HS-27A (cell line): Measurements from ENCODE around the gene MYB.
"Not testable (repeated sequence)": the region's sequence is repeated elsewhere in the genome, so short reads cannot be mapped to it uniquely, and the experiment has no call there.

Source experiments
- DNase-seq: peaks from one replicate; pipeline ENCODE4 v3.0.0-alpha.2; 2012; ENCODE audit warnings: low read depth, missing footprints

Gene MYB

DNA sequence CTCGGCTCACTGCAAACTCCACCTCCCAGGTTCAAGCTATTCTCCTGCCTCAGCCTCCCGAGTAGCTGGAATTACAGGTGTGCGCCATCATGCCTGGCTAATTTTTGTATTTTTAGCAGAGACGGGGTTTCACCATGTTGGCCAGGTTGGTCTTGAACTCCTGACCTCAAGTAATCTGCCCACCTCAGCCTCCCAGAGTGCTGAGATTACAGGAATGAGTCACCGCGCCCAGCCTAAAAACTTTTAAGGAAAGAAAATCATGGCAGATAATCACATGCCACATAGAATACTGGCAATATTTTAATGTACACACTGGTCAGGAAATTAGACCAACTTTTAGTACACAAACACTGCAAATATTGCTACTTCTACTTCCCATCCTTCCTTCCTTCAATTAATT, 16.7 kb upstream of the MYB start:
- DNase-seq: not testable (repeated sequence)

DNA sequence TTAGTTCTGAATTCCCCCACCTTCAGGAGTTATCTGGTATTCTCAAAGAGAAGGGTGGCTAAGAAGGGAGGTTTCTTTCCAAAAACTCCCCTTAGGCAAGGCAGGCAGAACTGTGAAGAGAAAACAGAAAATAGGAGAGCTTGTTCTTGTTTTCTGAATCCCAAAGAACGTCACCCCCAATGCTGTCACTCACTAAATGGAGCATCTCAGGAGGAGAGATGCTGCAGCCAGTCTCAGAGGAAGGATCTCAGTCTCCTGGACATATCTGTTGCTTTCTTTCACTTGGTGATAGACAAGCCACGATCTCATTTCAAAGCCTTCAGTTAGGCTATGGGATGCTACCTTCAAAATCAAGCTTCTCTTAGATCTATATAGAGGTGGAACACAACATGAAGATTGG, 16.1 kb upstream of the MYB start:
- DNase-seq: no peak

- DNase-seq: no peak
These were observed 14.6 kb upstream of the MYB start for GRCh38 chr6:135166515-135166914.

DNA sequence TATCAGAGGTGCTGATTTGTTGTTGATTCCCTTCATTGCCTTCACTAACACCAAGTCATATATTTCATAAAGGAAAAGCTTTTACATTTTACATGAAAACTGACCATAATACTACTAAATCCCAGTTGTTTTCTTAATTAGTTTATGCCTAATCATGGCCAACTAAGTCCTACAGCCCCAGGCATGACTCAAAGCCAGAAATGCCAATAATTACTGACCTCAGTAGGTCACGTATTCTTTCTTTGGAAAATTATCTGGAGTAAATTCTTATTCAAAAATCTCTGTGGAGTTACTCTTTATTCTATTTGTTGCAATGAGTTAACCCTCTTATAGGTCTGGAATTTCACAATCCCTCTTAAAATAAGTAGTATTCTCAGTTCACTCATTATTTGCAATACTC, 13.5 kb upstream of the MYB start:
- no peak for DNase-seq

DNA sequence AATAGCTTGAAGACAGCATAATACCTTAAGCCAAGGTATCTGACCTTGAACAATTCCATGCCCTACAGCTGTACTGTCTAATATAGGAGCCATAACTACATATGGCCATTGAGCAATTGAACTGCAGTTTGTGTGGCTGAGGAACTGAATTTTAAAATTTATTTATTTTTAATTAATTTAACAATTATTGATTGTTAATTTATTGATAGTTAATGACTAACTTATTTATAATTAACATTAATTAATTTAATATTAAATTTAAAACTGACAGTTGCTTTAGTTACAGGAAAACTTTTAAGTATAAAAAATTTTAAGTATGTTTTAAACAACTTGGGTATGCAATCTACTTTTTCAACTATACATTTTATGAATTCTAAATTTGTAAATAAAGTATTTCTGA, 12.3 kb upstream of the MYB start:
- no peak for DNase-seq

DNA sequence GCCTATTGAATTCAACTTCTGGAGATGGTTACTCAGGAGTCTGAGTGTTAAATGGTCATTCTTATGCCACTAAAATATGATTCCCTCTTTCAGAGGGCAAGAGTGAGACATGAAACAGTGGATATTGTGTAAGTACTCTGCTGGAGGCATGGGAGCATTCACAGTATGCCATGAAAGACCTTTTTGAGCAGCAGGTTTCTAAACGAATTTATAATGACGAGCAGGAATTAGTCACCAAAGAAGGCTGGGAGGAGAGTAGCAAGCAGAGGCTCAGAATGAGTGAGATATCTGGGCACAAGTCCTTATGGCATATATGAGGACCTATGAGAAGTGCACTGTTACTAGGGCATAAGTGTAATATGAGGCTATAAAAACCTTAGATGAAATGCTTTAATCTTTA, 10.9 kb upstream of the MYB start:
- no peak for DNase-seq

GRCh38 chr6:135170849-135171248, 10.3 kb upstream of the MYB start:
- no peak for DNase-seq

- DNase-seq: no peak
These were observed 7.7 kb upstream of the MYB start for GRCh38 chr6:135173242-135173988.

DNA sequence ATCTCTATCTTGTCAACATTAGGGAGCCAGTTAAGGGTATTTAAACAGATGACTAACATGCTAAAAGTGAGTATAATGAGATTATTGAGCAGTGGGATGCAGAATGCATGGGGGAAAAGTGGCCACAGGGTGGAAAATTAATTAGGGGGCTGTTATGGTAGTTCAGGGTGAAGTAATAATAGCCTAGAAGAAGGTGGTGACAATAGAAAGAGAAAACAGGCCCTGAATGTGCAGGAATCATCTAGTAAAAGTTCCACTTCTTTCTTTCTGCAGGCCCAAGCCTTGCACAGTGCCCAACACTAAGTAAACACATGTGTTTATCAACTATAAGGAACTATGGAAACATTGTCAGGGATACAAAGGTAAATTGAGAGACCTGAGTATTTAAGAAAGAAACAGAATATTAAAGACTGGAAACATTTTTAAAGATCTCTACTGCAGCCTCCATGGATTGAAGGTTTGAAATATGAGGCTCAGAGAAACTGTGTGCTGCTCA, 7.1 kb upstream of the MYB start:
- no peak for DNase-seq

- DNase-seq: no peak
These were observed 5.0 kb upstream of the MYB start for GRCh38 chr6:135176058-135176457.

- no peak for DNase-seq
These were observed 4.6 kb upstream of the MYB start for GRCh38 chr6:135176464-135176863.

DNA sequence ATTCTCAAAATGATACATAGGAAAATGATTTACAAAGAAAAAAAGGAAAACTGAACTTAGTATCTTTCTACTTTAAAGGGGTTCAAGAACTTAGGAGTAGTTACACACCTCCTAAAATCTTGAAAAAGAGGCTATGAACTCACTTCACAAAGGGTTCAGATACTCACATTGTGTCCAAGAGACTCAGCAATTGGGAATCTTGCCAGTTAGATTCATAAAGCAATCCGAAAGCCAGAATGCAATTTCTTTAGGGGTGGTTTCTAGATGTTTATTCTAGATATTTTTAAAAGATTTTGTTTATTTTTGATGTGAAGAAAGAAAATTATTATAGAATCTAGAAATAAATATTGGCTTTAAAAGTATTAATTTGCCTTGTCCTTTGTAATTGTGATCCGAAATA, 1.7 kb upstream of the MYB start:
- no peak for DNase-seq

GRCh38 chr6:135179920-135180541, 1.1 kb upstream of the MYB start:
- no peak for DNase-seq

- DNase-seq: no peak
These were observed 394 bp downstream of the MYB start for GRCh38 chr6:135181333-135182070.

DNA sequence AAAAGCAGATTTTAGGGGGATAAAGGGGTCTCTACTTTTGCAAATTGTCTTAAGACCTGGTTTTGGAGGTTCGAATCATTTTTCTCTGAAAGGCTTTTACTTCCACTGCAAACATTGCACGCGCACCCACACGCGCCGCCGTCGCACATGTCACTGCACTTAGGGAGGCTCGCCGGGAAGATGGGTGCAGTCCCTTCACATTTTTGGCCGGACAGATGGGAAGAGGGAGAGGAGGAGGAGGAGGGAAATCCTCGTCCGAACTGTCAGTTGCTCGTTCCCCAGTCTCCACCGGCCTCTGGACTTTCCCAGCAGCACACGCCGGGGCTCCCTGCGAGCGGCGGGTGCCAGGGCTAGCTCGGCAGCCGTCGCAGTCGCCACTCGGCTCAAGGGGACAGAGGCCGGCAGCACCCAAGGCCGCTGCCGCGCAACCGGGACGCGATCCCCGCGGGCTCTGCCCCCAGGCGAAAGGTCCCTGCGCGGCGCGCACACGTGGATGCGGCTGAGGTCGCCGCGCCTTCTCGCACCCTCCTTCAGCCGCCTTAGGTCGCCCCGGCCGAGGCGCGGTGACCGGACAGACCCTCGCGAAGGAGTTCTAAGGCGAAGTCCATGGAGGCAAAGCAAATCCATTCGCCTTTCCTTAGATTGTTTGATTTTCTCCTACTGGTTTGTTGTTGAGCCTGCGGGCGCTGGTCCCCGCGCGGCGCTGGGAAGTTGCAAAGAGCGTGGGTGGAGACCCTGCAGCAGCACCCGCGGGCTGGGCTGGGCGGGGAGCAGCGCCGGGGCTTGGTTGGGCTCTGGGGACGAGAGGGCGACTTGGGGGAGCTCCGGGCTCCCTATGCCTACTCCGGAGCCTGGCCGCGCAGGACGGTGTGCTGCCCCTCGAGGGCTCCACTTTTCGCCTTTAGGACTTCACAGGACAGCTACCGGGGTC, 1.2 kb downstream of the MYB start:
- no peak for DNase-seq

- no peak for DNase-seq
These were observed 2.0 kb downstream of the MYB start for GRCh38 chr6:135183002-135183531.

DNA sequence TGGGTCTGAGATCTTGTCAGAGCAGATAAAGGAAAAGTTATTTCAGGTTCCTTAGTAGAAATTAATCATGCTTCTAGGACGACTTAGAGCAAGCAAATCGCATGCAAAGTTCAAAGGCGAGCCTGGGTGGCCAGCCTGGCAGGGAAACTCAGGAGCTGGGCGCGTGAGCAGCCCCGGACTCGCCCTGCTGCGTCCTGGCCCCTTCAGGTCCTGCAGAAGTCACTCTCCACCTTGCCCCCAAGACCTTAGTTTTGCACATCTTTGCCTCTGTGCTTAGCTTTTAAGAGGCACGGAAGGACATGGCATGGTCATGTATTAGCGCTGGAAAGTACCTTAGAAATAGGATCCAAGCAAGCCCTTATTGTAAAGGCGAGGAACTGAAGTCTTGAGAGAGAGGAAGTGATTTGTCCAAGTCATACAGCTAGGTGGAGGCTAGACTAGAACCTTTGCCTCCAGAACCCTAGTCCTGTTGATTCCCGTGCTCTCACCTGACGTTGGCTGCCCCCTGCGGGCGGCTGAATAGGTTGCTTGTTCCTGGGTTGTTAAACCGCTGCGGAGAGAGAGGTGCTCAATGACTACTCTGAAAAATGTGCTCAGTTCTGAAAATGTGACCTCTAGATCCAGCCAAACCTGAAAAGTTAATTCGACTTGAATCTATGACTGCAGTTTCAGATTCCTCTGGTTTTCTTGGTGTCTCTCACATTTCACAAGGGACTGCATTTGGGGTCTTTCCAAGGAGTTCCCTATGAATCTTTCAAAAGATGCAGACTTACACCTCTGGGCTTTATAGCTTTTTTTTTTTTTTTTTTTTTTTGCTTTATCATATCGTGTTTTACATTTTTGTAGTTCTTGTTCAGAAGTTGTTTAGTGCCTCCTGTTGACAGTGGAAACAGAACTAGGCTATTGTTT, 2.7 kb downstream of the MYB start:
- DNase-seq: no peak

GRCh38 chr6:135185483-135185882, 4.4 kb downstream of the MYB start:
- no peak for DNase-seq

DNA sequence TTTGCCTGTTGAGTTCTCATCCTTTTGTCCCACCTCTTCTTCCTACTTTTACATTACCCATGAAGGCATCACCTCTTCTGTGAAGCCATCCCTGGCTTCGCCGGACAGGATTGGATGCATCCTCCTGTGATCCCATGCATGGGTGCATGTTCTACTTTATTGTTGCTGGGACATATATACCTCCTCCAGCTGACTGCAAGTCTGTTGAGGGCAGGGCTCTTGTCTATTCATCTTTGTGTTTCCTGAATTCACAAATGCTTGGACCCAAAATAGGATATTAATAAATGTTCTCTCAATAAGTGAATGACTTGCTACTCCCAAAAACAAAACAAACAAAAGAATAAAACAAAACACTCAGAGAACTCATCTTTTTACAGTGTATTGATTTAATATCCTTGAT, 5.1 kb downstream of the MYB start:
- DNase-seq: no peak

- DNase-seq: no peak
These were observed 6.3 kb downstream of the MYB start for GRCh38 chr6:135187372-135187771.

DNA sequence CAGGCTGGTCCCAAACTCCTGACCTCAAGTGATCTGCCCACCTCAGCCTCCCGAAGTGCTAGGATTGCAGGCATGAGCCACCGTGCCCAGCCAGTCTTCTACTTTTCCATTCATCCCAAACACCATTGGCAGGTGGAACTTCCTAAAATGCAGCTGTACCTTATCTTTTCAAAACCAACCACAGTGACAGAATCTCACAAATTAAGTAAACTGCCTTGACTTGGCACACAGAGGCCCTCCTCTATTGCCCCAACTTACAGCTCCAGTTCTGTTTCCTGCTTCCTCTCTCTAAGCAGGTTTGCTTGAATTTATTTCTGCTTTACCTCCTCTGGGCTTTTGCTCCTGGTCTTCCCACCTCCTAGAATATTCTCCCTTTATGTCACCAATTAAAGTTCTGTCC, 7.6 kb downstream of the MYB start:
- no peak for DNase-seq
